HG03571 (cell line): Measurements from ENCODE around the gene ADD3.
"Not testable (repeated sequence)": the region's sequence is repeated elsewhere in the genome, so short reads cannot be mapped to it uniquely, and the experiment has no call there.

Source experiments
- ATAC-seq: cut with Tn5 transposase; IDR thresholded peaks from one replicate; pipeline ENCODE4 v1.9.1; 2021; ENCODE audit not compliant: unreplicated experiment

Gene ADD3

DNA sequence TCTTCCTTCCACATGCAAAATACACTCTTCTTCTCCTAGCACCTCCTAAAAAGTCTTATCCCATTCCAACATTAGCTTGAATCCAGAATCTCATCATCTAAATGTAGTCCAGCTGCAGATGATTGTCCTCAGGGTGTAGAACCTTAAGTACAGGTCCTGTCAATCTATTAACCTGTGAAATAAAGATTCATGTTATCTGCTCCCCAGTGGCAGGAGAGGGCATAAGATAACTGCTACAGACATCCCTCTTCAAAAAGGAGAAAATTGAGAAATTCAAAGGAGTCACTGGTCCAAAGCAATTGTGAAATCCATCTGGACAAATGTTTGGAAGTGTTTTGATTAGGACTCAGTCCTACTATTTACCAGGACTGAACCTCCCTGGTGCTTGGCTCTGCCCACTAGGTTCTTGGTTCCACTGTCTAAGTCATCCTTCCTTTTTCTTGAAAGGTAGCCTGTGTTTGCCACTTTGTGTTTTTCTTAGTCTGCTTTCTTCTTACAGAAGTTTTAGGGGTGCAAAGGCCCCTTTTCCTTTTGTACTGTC lies 96.2 kb downstream of the ADD3 start:
- ATAC-seq, result no peak

GRCh38 chr10:110105873-110106272 lies 98.1 kb downstream of the ADD3 start:
- no peak for ATAC-seq

DNA sequence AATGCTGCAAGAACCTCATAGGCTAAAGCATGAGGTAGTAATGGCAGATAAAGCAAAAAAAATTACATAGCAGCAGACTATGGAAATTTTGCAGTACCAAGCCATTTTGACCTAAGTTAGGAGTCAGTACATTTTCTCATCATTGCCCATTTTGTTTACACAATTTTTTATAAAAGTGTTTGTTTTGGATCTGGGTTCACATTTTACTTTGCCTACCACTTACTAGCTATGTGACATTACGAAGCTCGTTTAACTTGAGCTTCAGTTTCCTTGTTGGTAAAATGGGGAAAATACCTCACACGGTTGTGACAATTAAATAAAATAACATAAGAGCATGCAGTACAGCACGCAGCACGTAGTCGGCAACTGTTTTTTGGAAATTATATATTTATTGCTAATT lies 99.6 kb downstream of the ADD3 start:
- ATAC-seq, result no peak

GRCh38 chr10:110107887-110108286 lies 100.1 kb downstream of the ADD3 start:
- ATAC-seq, result no peak

- ATAC-seq, result no peak
Measured at GRCh38 chr10:110109511-110109910, 101.7 kb downstream of the ADD3 start.

DNA sequence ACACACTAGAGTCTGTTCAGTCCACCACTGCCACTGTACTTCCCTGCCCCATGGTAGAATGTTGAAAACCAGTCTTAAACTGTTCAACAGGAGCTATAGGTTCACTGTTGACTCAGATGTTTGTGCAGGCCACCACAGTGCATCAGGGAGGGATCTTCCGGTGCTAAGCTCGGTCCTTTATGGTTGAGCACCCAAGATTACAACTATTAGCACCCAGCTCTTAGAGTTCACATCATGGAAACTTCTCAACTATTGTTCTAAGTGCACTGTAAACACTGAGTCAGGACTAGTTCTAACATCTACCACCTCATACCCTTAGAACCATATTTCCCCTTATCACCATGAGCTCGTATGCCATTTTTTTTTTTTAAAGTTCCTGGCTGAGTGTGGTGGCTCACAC lies 102.6 kb downstream of the ADD3 start:
- no peak for ATAC-seq

GRCh38 chr10:110113670-110114337 lies 106.0 kb downstream of the ADD3 start:
- ATAC-seq, result no peak

- ATAC-seq, result not testable (repeated sequence)
Measured at GRCh38 chr10:110114668-110115067, 106.9 kb downstream of the ADD3 start.

DNA sequence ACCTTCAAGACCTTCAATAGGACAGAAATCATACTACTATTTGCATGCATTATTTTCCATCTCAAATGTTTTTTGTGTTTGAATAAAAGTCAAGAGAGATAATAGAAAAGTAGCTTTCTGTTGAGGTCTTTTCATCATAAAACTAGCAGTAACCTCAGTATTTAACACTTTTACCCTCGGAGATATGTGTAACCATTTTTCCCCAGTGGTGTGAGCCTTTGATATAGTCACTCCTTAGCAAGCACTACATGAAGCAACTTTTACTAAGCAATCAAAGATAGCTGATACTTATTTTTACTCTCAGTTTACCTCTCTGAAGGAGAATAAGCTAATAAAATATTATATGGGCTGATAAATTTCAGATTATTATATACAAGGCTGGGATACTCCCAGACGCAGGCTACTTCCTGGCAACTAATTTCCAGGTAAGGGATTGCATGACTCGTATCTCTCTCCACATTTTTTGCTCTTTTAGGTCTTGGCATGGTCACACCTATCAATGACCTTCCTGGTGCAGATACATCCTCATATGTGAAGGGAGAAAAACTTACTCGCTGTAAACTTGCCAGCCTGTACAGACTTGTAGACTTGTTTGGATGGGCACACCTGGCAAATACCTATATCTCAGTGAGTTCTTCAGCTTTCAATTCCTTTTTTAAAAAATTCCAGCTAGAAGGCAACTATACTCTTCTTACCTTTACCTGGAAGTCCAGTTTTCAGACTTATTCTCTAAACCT lies 108.2 kb downstream of the ADD3 start:
- no peak for ATAC-seq

- no peak for ATAC-seq
Measured at GRCh38 chr10:110118891-110119621, 111.3 kb downstream of the ADD3 start.

DNA sequence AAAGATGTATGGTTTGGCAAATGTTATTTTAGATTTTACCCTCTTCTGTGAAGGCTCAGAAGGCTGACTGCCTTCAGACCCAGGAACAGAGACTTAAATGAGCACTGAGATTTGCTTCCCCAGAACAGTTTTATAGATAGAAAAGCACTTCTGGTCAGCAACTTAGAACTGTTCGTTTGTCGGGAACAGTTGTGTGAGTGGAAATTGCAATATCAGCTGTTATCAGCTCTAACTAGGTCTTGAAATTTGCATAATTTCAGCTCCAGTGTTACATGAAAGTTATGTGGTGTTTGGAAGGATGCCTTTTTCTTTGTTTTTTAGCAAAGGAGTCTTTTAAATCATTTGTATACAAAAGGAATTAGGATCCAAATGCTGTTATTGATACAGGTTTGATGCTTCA lies 115.8 kb downstream of the ADD3 start:
- no peak for ATAC-seq

DNA sequence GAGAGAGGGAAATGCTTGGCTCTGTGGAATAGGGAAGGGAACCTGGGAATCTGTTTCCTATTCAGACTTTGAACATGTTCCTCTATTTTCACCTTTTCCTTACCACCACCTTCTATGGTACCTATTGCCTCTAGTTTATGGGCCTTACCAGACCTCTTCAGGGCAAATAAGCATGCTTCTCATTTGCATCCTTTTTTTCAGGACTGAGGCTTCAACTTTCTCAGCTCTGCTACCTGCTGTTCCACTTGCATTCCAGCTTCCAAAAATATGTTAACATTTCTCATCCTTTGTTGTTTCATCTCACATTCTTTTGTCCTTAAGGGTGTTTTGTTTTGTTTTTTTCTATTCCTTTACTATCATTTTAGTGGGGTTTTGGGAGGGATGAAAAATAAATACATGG lies 121.7 kb downstream of the ADD3 start:
- ATAC-seq, result no peak

- ATAC-seq, result no peak
Measured at GRCh38 chr10:110134917-110135316, 127.1 kb downstream of the ADD3 start.

DNA sequence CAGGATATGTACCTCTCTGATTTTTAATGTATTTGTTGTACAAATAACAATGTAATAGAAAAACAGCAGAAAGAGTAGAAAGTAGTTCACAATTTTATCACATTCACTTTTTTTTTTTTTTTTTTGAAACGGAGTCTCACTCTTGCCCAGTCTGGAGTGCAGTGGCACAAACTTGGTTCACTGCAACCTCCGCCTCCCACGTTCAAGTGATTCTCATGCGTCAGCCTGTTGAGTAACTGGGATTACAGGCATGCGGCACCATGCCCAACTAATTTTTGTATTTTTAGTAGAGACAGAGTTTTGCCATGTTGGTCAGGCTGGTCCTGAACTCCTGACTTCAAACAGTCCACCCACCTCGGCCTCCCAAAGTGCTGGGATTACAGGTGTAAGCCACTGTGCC lies 128.1 kb downstream of the ADD3 start:
- ATAC-seq, result not testable (repeated sequence)

DNA sequence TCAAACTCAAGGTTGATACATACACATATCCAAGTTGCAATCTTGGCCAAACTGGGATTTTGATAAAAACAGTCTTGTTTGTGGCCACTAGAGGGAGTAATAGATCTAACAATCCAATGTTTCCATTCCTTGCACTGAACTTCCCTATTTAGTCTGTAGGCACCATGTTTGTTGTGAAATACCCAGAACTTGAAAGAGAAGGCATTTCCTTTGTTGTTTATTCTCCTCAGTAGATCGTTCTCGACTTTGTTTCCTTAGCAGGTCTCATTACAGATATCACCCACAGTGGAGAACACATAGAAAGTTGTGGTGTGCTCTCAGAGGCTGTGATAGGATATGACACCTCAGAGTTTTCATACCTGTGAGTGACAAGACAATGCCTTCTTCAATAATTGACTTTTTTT lies 129.4 kb downstream of the ADD3 start:
- peak; percentile 48 for ATAC-seq

DNA sequence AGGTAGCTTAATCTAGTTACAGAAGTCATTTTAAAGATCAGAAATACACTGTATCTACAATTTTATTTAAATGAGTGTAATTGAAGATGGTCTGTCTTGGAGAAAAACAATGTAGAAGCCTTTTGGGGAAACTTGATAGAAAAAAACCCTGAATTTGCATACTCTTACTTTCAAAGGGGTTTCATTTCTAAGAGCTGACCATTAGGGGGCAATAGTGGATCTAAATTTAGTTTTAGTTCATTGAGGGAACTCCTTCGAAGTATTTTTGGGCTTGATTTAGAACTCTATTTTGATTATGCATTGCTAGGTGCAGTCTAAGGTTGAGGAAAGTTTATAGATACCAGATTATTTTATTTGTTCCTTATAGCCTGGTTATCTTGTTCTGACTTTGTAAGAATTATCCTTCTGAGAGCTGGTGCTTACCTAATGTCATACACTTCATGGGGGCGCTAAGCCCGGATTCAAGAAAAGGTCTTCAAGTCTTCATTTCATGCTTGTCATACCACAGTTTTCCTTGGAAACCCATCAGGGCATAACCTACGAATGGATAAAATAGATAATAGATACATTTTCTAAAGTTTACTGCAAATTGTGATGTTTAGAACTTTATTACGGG lies 130.5 kb downstream of the ADD3 start:
- ATAC-seq, result no peak

DNA sequence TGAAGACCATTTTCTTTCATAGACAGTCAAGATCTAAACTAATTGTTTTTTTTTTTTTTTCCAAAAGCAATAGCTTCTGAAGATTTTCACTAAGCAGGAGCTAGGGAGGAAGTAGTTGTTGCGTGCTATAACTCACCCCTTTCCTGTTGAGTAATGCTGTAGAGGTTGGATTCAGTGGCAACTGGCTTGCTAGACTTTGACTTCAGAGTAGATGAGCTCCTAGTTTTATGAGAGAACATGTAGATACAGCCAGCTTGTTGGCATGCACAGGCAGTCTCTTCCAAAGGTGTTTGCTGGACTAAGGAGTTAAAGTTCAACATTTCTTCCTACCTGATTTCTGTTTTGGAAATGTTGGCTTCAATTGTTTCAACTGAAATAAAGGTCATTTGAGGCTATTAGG lies 133.4 kb downstream of the ADD3 start:
- ATAC-seq, result no peak

GRCh38 chr10:110141871-110142635 lies 134.3 kb downstream of the ADD3 start:
- ATAC-seq, result no peak

DNA sequence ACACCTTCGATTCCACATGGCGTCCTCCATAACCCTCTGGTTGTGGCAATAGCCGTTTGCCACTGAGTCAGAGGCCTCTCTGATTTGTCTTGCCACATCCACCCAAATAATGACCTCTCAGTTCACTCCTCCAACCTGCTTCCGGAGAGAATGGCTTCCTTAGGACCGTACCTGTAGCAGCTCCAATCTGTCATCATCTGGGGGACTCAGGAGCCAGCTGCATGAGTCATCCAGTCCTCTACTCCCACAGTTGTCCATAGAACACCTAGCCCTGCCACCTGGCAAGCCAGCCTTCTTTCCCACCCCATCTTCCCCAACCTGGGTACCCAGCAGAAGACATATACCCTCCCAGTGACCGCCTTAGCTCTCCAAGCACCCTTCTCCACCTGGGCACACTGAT lies 135.2 kb downstream of the ADD3 start:
- ATAC-seq, result no peak

- no peak for ATAC-seq
Measured at GRCh38 chr10:110144507-110144906, 136.7 kb downstream of the ADD3 start.

DNA sequence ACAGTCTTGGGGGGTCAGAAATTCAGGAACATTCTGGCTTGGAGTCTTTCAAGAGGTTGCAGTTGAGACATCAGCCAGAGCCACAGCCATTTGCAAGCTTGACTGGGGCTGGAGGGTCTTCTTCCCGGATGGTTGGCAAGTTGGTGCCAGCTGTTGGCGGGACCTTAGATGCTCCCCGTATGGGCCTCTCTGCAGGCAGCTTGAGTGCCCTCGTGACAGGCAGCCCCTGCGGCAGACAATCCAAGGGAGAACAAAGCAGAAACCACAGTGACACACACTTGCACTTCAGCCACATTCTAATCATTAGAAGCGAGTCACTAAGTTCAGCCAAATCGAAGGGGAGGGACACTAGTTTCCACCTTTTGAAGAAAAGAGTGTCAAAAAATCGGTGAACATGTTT lies 140.2 kb downstream of the ADD3 start:
- no peak for ATAC-seq
